KMS-11 (cell line): ENCODE results near the gene DCTN4.

Experiments
- H2AFZ ChIP-seq: fragments of 200-600 bp; sonication (generic); 2 replicates; pipeline ENCODE4 v1.6.1; 2016; ENCODE audit warnings: antibody characterized with exemption, mixed run types, low read depth
- H3K27ac ChIP-seq: fragments of 200-600 bp; sonication (generic); 2 replicates; pipeline ENCODE4 v1.6.1; 2016; ENCODE audit warnings: mild to moderate bottlenecking, mixed run types
- H3K27me3 ChIP-seq: fragments of 200-600 bp; sonication (generic); 2 replicates; pipeline ENCODE4 v1.6.1; 2017; ENCODE audit warnings: mild to moderate bottlenecking, low read depth, mixed run types, moderate library complexity; ENCODE audit not compliant: insufficient read depth
- H3K36me3 ChIP-seq: fragments of 200-600 bp; sonication (generic); 2 replicates; pipeline ENCODE4 v1.6.1; 2017; ENCODE audit warnings: mild to moderate bottlenecking, mixed run types; ENCODE audit not compliant: insufficient read depth
- H3K4me1 ChIP-seq: fragments of 200-600 bp; sonication (generic); 2 replicates; pipeline ENCODE4 v1.6.1; 2016; ENCODE audit warnings: mild to moderate bottlenecking, low read depth, mixed run types; ENCODE audit not compliant: poor library complexity, severe bottlenecking
- H3K4me2 ChIP-seq: fragments of 200-600 bp; sonication (generic); 2 replicates; pipeline ENCODE4 v1.7.0; 2016; ENCODE audit warnings: mild to moderate bottlenecking, mixed run types
- H3K4me3 ChIP-seq: fragments of 200-600 bp; sonication (generic); IDR thresholded peaks from 2 replicates; pipeline ENCODE4 v1.6.1; 2017; ENCODE audit warnings: low read depth, low read length, mixed read lengths; ENCODE audit not compliant: insufficient read depth
- H3K79me2 ChIP-seq: fragments of 200-600 bp; sonication (generic); 2 replicates; pipeline ENCODE4 v1.6.1; 2016; ENCODE audit warnings: low read depth, mixed run types; ENCODE audit not compliant: insufficient read depth
- H3K9ac ChIP-seq: fragments of 200-600 bp; sonication (generic); 2 replicates; pipeline ENCODE4 v1.6.1; 2016; ENCODE audit warnings: mild to moderate bottlenecking, mixed run types
- H4K20me1 ChIP-seq: fragments of 200-600 bp; sonication (generic); 2 replicates; pipeline ENCODE4 v1.6.1; 2016; ENCODE audit warnings: mild to moderate bottlenecking, mixed run types; ENCODE audit not compliant: insufficient read depth
- TF ChIP-seq, protein P1 (sequence below): fragments of 200-600 bp; sonication (generic); conservative IDR thresholded peaks from 2 replicates; pipeline ENCODE4 v1.6.1; 2017; ENCODE audit warnings: low read depth, mild to moderate bottlenecking, antibody characterized with exemption, low read length, moderate library complexity, mixed read lengths

The DCTN4 gene

DNA sequence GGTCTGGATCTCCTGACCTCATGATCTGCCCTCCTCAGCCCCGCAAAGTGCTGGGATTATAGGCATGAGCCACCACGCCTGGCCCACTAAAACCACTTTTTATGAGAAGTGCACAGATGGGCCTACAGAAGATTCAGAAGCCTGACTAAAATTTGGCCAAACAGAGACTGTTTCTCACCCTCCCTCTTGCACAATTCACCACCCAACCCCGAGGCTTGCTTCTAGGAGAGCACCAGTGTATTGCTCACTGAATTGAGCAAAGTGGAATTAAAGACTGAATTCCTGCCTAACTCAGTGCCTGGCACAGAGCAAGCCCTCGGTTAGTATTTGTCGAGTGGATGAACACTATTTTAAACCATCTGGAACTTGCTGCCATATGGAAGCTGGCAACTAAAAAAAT is 3.4 kb upstream of the DCTN4 start:
- no peak overlapping the region for H3K9ac ChIP-seq
- H3K4me2 ChIP-seq, result no peak overlapping the region
- H3K27me3 ChIP-seq, result no peaks in the 10 kb centered on the region
- H3K27ac ChIP-seq, result no peak overlapping the region
- peaks cover 10% of the 10 kb centered on the region for H3K79me2 ChIP-seq
- no peaks in the 10 kb centered on the region for H3K36me3 ChIP-seq
- H3K4me3 ChIP-seq, result no peak overlapping the region
- TF ChIP-seq, protein P1, sequence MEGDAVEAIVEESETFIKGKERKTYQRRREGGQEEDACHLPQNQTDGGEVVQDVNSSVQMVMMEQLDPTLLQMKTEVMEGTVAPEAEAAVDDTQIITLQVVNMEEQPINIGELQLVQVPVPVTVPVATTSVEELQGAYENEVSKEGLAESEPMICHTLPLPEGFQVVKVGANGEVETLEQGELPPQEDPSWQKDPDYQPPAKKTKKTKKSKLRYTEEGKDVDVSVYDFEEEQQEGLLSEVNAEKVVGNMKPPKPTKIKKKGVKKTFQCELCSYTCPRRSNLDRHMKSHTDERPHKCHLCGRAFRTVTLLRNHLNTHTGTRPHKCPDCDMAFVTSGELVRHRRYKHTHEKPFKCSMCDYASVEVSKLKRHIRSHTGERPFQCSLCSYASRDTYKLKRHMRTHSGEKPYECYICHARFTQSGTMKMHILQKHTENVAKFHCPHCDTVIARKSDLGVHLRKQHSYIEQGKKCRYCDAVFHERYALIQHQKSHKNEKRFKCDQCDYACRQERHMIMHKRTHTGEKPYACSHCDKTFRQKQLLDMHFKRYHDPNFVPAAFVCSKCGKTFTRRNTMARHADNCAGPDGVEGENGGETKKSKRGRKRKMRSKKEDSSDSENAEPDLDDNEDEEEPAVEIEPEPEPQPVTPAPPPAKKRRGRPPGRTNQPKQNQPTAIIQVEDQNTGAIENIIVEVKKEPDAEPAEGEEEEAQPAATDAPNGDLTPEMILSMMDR, result no peak
- H2AFZ ChIP-seq, result no peak overlapping the region
- H4K20me1 ChIP-seq, result no peaks in the 10 kb centered on the region
- peaks cover 7% of the 10 kb centered on the region for H3K4me1 ChIP-seq

DNA sequence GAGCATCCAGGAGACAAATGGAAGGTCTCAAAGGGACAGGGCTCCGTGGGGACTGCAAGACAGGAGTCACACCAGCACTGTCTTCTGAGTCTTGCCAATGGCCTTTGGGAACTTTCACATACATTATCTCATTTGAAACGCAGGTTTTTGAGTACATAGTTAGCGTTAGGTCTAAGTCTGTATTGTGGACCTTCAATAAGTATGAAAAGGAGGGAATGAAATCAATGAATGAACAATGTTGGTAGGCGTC is 442 bp upstream of the DCTN4 start:
- Histone ChIP-seq H3K4me1 (peaks cover 14% of the 10 kb centered on the region), H3K36me3 (0 out of 2 replicates have a peak, but pooled peaks cover 4% of the 10 kb centered on the region), H4K20me1 (no peaks in the 10 kb centered on the region), H3K4me2 (peak overlapping the region; percentile 64; the same call in 1 of the 2 replicates), H3K27me3 (no peaks in the 10 kb centered on the region), H2AFZ (peak overlapping the region; percentile 95), H3K9ac (peak overlapping the region; percentile 53; the same call in 1 of the 2 replicates), H3K4me3 (no peak overlapping the region), H3K27ac (peak overlapping the region; percentile 82), H3K79me2 (peaks cover 22% of the 10 kb centered on the region)
- TF ChIP-seq, protein P1, result no peak

DNA sequence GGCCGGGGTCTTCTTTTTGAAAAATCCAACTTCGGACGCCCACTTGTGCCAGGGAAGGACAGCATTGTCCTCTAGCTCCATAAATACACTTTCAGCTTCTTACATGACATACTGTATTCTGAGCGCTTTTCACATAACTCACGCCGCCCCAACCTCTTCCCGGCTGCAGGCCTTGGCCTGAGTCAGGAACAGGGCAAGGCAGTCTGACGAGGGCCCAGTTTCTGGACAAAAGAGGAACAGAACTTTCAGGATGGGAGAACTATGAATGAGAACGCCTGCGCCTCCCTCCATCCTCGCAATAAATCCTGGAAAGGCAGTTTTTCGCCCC is 650 bp downstream of the DCTN4 start:
- Histone ChIP-seq H3K79me2 (peaks cover 22% of the 10 kb centered on the region), H4K20me1 (no peaks in the 10 kb centered on the region), H3K27me3 (no peaks in the 10 kb centered on the region), H3K27ac (peak overlapping the region; percentile 82), H3K4me2 (peak overlapping the region; percentile 77), H3K4me3 (no peak overlapping the region), H3K9ac (peak overlapping the region; percentile 53; the same call in 1 of the 2 replicates), H2AFZ (peak overlapping the region; percentile 95; the same call in 1 of the 2 replicates), H3K4me1 (peaks cover 14% of the 10 kb centered on the region), H3K36me3 (peaks cover 7% of the 10 kb centered on the region; the same call in 1 of the 2 replicates)
- TF ChIP-seq, protein P1, result no peak

DNA sequence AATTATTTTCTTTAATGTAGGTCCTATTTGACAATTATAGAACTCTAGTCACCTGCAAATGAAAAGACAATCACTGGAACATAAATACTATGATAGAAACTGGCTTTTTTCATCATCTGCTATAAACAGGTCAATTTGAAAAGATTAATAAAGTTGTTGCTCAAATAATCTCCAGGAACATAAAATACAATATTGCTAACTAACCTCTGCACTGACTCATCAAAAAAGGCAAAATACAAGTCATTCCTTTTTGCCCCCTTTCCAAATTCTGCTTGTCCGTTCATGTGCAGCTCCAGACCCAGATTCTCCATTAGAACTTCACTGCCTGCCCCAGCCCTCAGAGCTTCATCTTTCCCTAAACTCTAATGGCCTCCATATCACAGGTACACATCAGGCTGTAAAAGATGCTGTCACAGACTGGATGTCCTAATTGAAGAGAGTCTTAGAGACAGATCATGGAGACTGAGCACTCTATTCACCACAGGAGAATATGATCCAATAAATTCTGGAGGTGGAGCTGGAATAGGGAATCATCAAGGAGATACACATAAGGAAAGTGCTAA is 1.6 kb downstream of the DCTN4 start:
- TF ChIP-seq, protein P1, result no peak
- Histone ChIP-seq H3K4me3 (no peak overlapping the region), H3K9ac (no peak overlapping the region), H3K36me3 (peaks cover 9% of the 10 kb centered on the region; the same call in 1 of the 2 replicates), H4K20me1 (no peaks in the 10 kb centered on the region), H3K27me3 (no peaks in the 10 kb centered on the region), H3K4me1 (peaks cover 14% of the 10 kb centered on the region), H3K4me2 (peak overlapping the region; percentile 77), H3K79me2 (peaks cover 22% of the 10 kb centered on the region), H3K27ac (no peak overlapping the region), H2AFZ (no peak overlapping the region)
